HEK293 (cell line): ENCODE data around the gene MYD88.

Experiments used
- CTCF ChIA-PET: fragments of 350-600 bp; formaldehyde crosslinking; extraction: SDS; loops from one replicate; lab custom pipeline; 2021; ENCODE audit warnings: antibody characterized with exemption; lab: Yijun Ruan, JAX
- POLR2A ChIA-PET: fragments of 300-600 bp; formaldehyde crosslinking; extraction: SDS; loops from one replicate; lab custom pipeline; 2020; ENCODE audit warnings: antibody characterized with exemption, inconsistent platforms; lab: Yijun Ruan, JAX
- H3K27ac ChIP-seq: fragments of 200-500 bp; sonication (Bioruptor generic); 2 replicates; pipeline ENCODE4 v1.5.1; 2014; ENCODE audit warnings: low read depth, low read length, control low read depth, inconsistent platforms; ENCODE audit errors: extremely low read depth
- H3K36me3 ChIP-seq, 2 experiments: fragments of 200-500 bp in 1 of 2; sonication (Bioruptor generic) in 1 of 2; 1 replicate in 1 of 2; 2 replicates in 1 of 2; pipeline ENCODE4 v1.5.1; 2014 to 2017; ENCODE audit warnings: inconsistent platforms in 2 of 2, low read length in 2 of 2; ENCODE audit not compliant: control insufficient read depth in 2 of 2, insufficient read depth in 1 of 2
- H3K4me1 ChIP-seq: fragments of 200-500 bp; sonication (Bioruptor generic); 2 replicates; pipeline ENCODE4 v1.5.1; 2014; ENCODE audit warnings: mild to moderate bottlenecking, low read length, inconsistent platforms; ENCODE audit not compliant: control insufficient read depth, insufficient read depth
- H3K4me3 ChIP-seq: 2 replicates; pipeline ENCODE4 v1.5.1; 2011; ENCODE audit warnings: low read depth, mild to moderate bottlenecking, control low read depth, low read length, moderate library complexity
- H3K9me3 ChIP-seq: fragments of 200-500 bp; sonication (Bioruptor generic); 2 replicates; pipeline ENCODE4 v1.5.1; 2014; ENCODE audit warnings: low read depth, low read length, inconsistent platforms; ENCODE audit not compliant: control insufficient read depth, insufficient read depth
- KLF17 ChIP-seq: fragments of 450-650 bp; formaldehyde crosslinking; IDR thresholded peaks from 2 replicates; pipeline ENCODE4 v1.5.1; 2016; ENCODE audit warnings: missing biosample characterization, missing genetic modification characterization
- OSR2 ChIP-seq: fragments of 450-650 bp; formaldehyde crosslinking; IDR thresholded peaks from 2 replicates; pipeline ENCODE4 v1.5.1; 2016; ENCODE audit warnings: missing biosample characterization, missing genetic modification characterization
- PATZ1 ChIP-seq: fragments of 450-650 bp; formaldehyde crosslinking; IDR thresholded peaks from 2 replicates; pipeline ENCODE4 v1.5.1; 2016; ENCODE audit warnings: missing biosample characterization, missing genetic modification characterization
- PRDM2 ChIP-seq: fragments of 450-650 bp; formaldehyde crosslinking; IDR thresholded peaks from 2 replicates; pipeline ENCODE4 v1.5.1; 2016; ENCODE audit warnings: missing biosample characterization, missing genetic modification characterization, borderline replicate concordance
- REPIN1 ChIP-seq: fragments of 450-650 bp; formaldehyde crosslinking; IDR thresholded peaks from 2 replicates; pipeline ENCODE4 v1.5.1; 2017; ENCODE audit warnings: missing biosample characterization, missing genetic modification characterization, low read depth
- YY2 ChIP-seq: fragments of 450-650 bp; formaldehyde crosslinking; IDR thresholded peaks from 2 replicates; pipeline ENCODE4 v1.5.1; 2016; ENCODE audit warnings: missing biosample characterization, missing genetic modification characterization
- ZBTB11 ChIP-seq: fragments of 450-650 bp; formaldehyde crosslinking; conservative IDR thresholded peaks from 2 replicates; pipeline ENCODE4 v1.5.1; 2016; ENCODE audit warnings: low read depth, missing biosample characterization, missing genetic modification characterization
- ZBTB48 ChIP-seq: fragments of 450-650 bp; formaldehyde crosslinking; IDR thresholded peaks from 2 replicates; pipeline ENCODE4 v1.5.1; 2016; ENCODE audit warnings: missing biosample characterization, missing genetic modification characterization
- ZBTB8A ChIP-seq: fragments of 450-650 bp; formaldehyde crosslinking; IDR thresholded peaks from 2 replicates; pipeline ENCODE4 v1.5.1; 2016; ENCODE audit warnings: missing biosample characterization, missing genetic modification characterization
- ZIC2 ChIP-seq: fragments of 450-650 bp; formaldehyde crosslinking; IDR thresholded peaks from 2 replicates; pipeline ENCODE4 v1.5.1; 2016; ENCODE audit warnings: missing biosample characterization, missing genetic modification characterization
- ZNF280D ChIP-seq: fragments of 450-650 bp; formaldehyde crosslinking; IDR thresholded peaks from 2 replicates; pipeline ENCODE4 v1.5.1; 2016; ENCODE audit warnings: missing biosample characterization, missing genetic modification characterization
- ZNF571 ChIP-seq: fragments of 450-650 bp; formaldehyde crosslinking; IDR thresholded peaks from 2 replicates; pipeline ENCODE4 v1.5.0; 2017; ENCODE audit warnings: missing biosample characterization, missing genetic modification characterization
- ZNF629 ChIP-seq: fragments of 450-650 bp; formaldehyde crosslinking; IDR thresholded peaks from 2 replicates; pipeline ENCODE4 v1.5.1; 2017; ENCODE audit warnings: missing biosample characterization, missing genetic modification characterization
- ZNF664 ChIP-seq: fragments of 450-650 bp; formaldehyde crosslinking; IDR thresholded peaks from 2 replicates; pipeline ENCODE4 v1.5.1; 2016; ENCODE audit warnings: missing biosample characterization, missing genetic modification characterization
- ZSCAN30 ChIP-seq: fragments of 450-650 bp; IDR thresholded peaks from 2 replicates; pipeline ENCODE4 v1.5.1; 2018; ENCODE audit warnings: missing biosample characterization, mild to moderate bottlenecking, missing genetic modification characterization, moderate library complexity

The MYD88 gene

GRCh38 chr3:38136777-38137614, 1.5 kb upstream of the MYD88 start, which contains the start of gene ACAA1 (continued):
- TF ChIP-seq REPIN1 (tag by site-specific recombination), result no peak
- peak; percentile 60 for TF ChIP-seq ZBTB11 (tag by site-specific recombination)
- TF ChIP-seq YY2 (tag by site-specific recombination), result no peak
- TF ChIP-seq ZNF280D (tag by site-specific recombination), result no peak
- no peak for TF ChIP-seq ZBTB8A
- peak; percentile 44 for TF ChIP-seq PATZ1 (tag by site-specific recombination)
- no peak for TF ChIP-seq OSR2
- TF ChIP-seq, all 188 proteins: peak for 21

GRCh38 chr3:38137615-38138348, 679 bp upstream of the MYD88 start:
- H3K4me3 ChIP-seq, result peak overlapping the region; percentile 66
- no peaks in the 10 kb centered on the region for H3K4me1 ChIP-seq
- TF ChIP-seq ZNF571 (tag by site-specific recombination) (no peak), PRDM2 (no peak), KLF17 (tag by site-specific recombination) (no peak), ZSCAN30 (tag by site-specific recombination) (no peak), ZNF629 (tag by site-specific recombination) (no peak; the same call in 1 of the 2 replicates), ZNF664 (0 out of 2 replicates have a peak, but pooled peaks have one; percentile 17), ZBTB48 (tag by site-specific recombination) (0 out of 2 replicates have a peak, but pooled peaks have one; percentile 12), ZIC2 (tag by site-specific recombination) (peak; percentile 6; the same call in 1 of the 2 replicates)
- peaks cover 0 to 25% of the 10 kb centered on the region in 2 experiments; a peak in 1 of 3 replicates for H3K36me3 ChIP-seq
- ChIA-PET CTCF (no interaction called here), POLR2A (interaction anchor here (0.6 to 3.5 kb wide), 16 partner anchors 10 to 318 kb away, joined by 3 to 48 read pairs (median 5); partner anchors contain the start of genes ACVR2B, OXSR1 and XYLB)
- H3K9me3 ChIP-seq, result no peaks in the 10 kb centered on the region
- H3K27ac ChIP-seq, result no peak overlapping the region
